ENCODE measurements around the gene OTOS. TPM values are rescaled to one million over a fixed set of nuclear protein-coding genes. Genes with fewer than 3 reads are reported as not detected.

The OTOS gene
- not detected for total RNA-seq

GRCh38 chr2:240140511-240140910 is at the start of gene OTOS:
OTOS (minus strand) TSS chr2:240140658; CDS start chr2:240140326, 332 bp downstream.
- POLR2A ChIA-PET, result no interaction called here
- H3K27ac Mint-ChIP-seq, result no peak within 1 kb of the TSS
- H3K27me3 Mint-ChIP-seq, result peaks cover 4% of the 10 kb centered on the region
- CTCF ChIA-PET, result interaction anchor here (6.2 kb wide), 1 partner anchor 81 kb away, joined by 100 read pairs; no protein-coding TSS in a partner anchor
- H3K4me3 Mint-ChIP-seq, result no peak within 1 kb of the TSS
- no peak for TF ChIP-seq CTCF (IDR thresholded peaks at IDR 0.05)
- H3K4me1 Mint-ChIP-seq (ENCODE audit: low read depth), result peaks cover 8% of the 10 kb centered on the region
- intact Hi-C loops (cut with micrococcal nuclease), result no loop called here
- no peak for ATAC-seq
- H3K9me3 Mint-ChIP-seq, result no peaks in the 10 kb centered on the region
- no peak for DNase-seq
- H3K36me3 Mint-ChIP-seq (ENCODE audit: low read depth), result no peaks in the 10 kb centered on the region

- intact Hi-C loops (cut with micrococcal nuclease), result no loop called here
- peaks cover 8% of the 10 kb centered on the region for H3K27me3 Mint-ChIP-seq
- H3K4me1 Mint-ChIP-seq (ENCODE audit: low read depth), result no peaks in the 10 kb centered on the region
- no peak for TF ChIP-seq CTCF (IDR thresholded peaks at IDR 0.05)
- ChIA-PET CTCF (no interaction called here), POLR2A (no interaction called here)
- H3K36me3 Mint-ChIP-seq (ENCODE audit: low read depth), result no peaks in the 10 kb centered on the region
- peaks cover 7% of the 10 kb centered on the region for H3K9me3 Mint-ChIP-seq
- no peak overlapping the region for H3K27ac Mint-ChIP-seq
- H3K4me3 Mint-ChIP-seq, result no peak overlapping the region
- DNase-seq (no peak), ATAC-seq (no peak)
Measured at GRCh38 chr2:240189686-240190085, 49.2 kb upstream of the OTOS start.

GRCh38 chr2:240187989-240188590 is 47.6 kb upstream of the OTOS start:
- H3K4me1 Mint-ChIP-seq (ENCODE audit: low read depth), result no peaks in the 10 kb centered on the region
- no peak for TF ChIP-seq CTCF (IDR thresholded peaks at IDR 0.05)
- DNase-seq (no peak), ATAC-seq (no peak)
- POLR2A ChIA-PET, result no interaction called here
- H3K9me3 Mint-ChIP-seq, result peaks cover 7% of the 10 kb centered on the region
- intact Hi-C loops (cut with micrococcal nuclease), result no loop called here
- CTCF ChIA-PET, result no interaction called here
- no peak overlapping the region for H3K27ac Mint-ChIP-seq
- peaks cover 5% of the 10 kb centered on the region for H3K27me3 Mint-ChIP-seq
- H3K4me3 Mint-ChIP-seq, result no peak overlapping the region
- H3K36me3 Mint-ChIP-seq (ENCODE audit: low read depth), result no peaks in the 10 kb centered on the region

GRCh38 chr2:240186191-240186725 is 45.8 kb upstream of the OTOS start:
- no peak for DNase-seq
- Mint-ChIP-seq H3K4me1 (ENCODE audit: low read depth) (no peaks in the 10 kb centered on the region), H3K27me3 (peaks cover 7% of the 10 kb centered on the region), H3K27ac (no peak overlapping the region), H3K9me3 (peaks cover 7% of the 10 kb centered on the region), H3K36me3 (ENCODE audit: low read depth) (no peaks in the 10 kb centered on the region), H3K4me3 (no peak overlapping the region)
- POLR2A ChIA-PET, result no interaction called here
- TF ChIP-seq CTCF (IDR thresholded peaks at IDR 0.05), result no peak
- ATAC-seq, result no peak
- intact Hi-C loops (cut with micrococcal nuclease), result no loop called here
- CTCF ChIA-PET, result no interaction called here

GRCh38 chr2:240184656-240185055 is 44.2 kb upstream of the OTOS start:
- POLR2A ChIA-PET, result no interaction called here
- intact Hi-C loops (cut with micrococcal nuclease), result no loop called here
- Mint-ChIP-seq H3K36me3 (ENCODE audit: low read depth) (no peaks in the 10 kb centered on the region), H3K4me1 (ENCODE audit: low read depth) (no peaks in the 10 kb centered on the region), H3K9me3 (peaks cover 7% of the 10 kb centered on the region), H3K27ac (no peak overlapping the region), H3K4me3 (no peak overlapping the region), H3K27me3 (peaks cover 11% of the 10 kb centered on the region)
- ATAC-seq (no peak), DNase-seq (no peak)
- CTCF ChIA-PET, result no interaction called here
- no peak for TF ChIP-seq CTCF (IDR thresholded peaks at IDR 0.05)
